ENCODE results near the gene USP17L29. TPM values are rescaled to one million over a fixed set of nuclear protein-coding genes. Genes with fewer than 3 reads are reported as not detected.
A peak's percentile ranks its signal among the peaks of the same experiment; 100 is the strongest.
"Not testable (repeated sequence)": the region's sequence is repeated elsewhere in the genome, so short reads cannot be mapped to it uniquely, and the experiment has no call there.

Gene USP17L29
- total RNA-seq, 1 donor from 2014 or later = not detected

DNA sequence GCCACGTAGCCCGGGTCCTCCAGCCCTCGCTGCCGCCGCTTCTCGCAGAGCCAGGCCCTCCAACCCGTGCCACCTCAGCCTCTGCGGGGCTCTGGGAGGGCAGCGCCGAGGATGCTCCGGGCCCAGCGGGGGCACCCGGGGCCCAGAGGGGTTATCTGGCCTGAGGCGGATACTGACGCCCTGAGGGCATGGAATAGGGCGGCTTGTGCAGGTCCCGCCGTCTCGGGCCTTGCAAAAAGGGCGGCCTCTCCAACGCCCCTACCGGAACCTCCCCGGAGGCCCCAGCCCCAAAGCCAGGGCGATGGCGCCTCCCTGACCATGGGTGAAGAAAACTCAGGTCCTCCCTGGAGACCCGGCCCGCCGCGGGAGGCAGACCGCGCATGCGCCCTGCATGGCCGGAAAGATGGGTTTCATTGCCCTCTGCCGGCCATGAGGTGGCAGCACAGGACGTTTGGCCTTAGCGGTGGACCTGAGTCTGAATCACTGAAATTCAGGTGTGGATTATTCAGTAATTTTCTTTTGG, 27.6 kb downstream of the USP17L29 start:
- H3K27me3 ChIP-seq; H3K27ac ChIP-seq; DNase-seq (ENCODE audit: extremely low spot score in 2 of 2); H3K36me3 ChIP-seq; H3K9me3 ChIP-seq; intact Hi-C loops (cut with DNase I); H3K4me1 ChIP-seq: not testable (repeated sequence)
- H3K4me3 ChIP-seq = peak overlapping the region; percentile 18 to 31
- peak in 2 of 3 experiments; percentile 18 to 37 for TF ChIP-seq CTCF (IDR thresholded peaks at IDR 0.05)

DNA sequence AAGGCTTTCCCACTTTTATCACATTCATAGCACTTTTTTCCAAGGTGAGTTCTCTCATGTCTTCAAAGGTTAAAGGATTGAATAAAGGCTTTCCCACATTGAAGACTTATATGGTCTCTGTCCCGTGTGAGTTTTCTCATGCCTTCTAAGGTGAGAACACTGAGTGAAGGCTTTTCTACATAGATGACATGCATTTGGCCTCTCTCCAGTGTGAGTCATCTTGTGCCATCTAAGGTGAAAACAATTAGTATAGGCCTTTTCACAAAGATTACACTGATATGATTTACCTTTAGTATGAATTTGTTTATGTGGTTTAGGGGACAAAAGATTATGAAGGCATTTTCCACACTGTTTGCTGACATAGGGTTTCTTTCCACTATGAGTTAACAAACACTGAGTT, 30.7 kb downstream of the USP17L29 start:
- Histone ChIP-seq H3K9me3 (no peaks in the 10 kb centered on the region), H3K4me1 (no peaks in the 10 kb centered on the region), H3K27me3 (no peaks in the 10 kb centered on the region), H3K27ac (no peak overlapping the region), H3K36me3 (no peaks in the 10 kb centered on the region), H3K4me3 (no peak overlapping the region)
- TF ChIP-seq CTCF (IDR thresholded peaks at IDR 0.05) (no peak), POLR2A (IDR thresholded peaks at IDR 0.05) (no peak), POLR2AphosphoS5 (IDR thresholded peaks at IDR 0.05; ENCODE audit: insufficient read depth in 1 of 2, low read depth in 1 of 2) (no peak)
- intact Hi-C loops (cut with DNase I) = no loop called here
- DNase-seq (ENCODE audit: extremely low spot score in 2 of 2) = no peak

- H3K27ac ChIP-seq; DNase-seq (ENCODE audit: extremely low spot score in 2 of 2); H3K36me3 ChIP-seq; H3K9me3 ChIP-seq; intact Hi-C loops (cut with DNase I); H3K27me3 ChIP-seq; H3K4me1 ChIP-seq; H3K4me3 ChIP-seq: not testable (repeated sequence)
Measured at GRCh38 chr4:9389001-9389400, 35.6 kb downstream of the USP17L29 start.

Other genes with a start within 250 kb of the USP17L29 start
- not detected for gene FAM90A26, start 183.2 kb upstream of the USP17L29 start, total RNA-seq
- not detected for gene USP17L10, start 143.0 kb upstream of the USP17L29 start, total RNA-seq
- gene USP17L11, start 138.2 kb upstream of the USP17L29 start, total RNA-seq = not detected
- not detected for gene USP17L12, start 133.5 kb upstream of the USP17L29 start, total RNA-seq
- not detected for gene USP17L13, start 128.7 kb upstream of the USP17L29 start, total RNA-seq
- not detected for gene USP17L15, start 119.3 kb upstream of the USP17L29 start, total RNA-seq
- gene USP17L17, start 109.8 kb upstream of the USP17L29 start, total RNA-seq = not detected
- gene USP17L18, start 105.0 kb upstream of the USP17L29 start, total RNA-seq = not detected
- not detected for gene USP17L19, start 100.3 kb upstream of the USP17L29 start, total RNA-seq
- gene USP17L20, start 95.5 kb upstream of the USP17L29 start, total RNA-seq = not detected
- not detected for gene USP17L21, start 90.8 kb upstream of the USP17L29 start, total RNA-seq
- not detected for gene USP17L22, start 86.0 kb upstream of the USP17L29 start, total RNA-seq
- gene USP17L24, start 28.5 kb upstream of the USP17L29 start, total RNA-seq = not detected
- not detected for gene USP17L25, start 23.7 kb upstream of the USP17L29 start, total RNA-seq
- not detected for gene USP17L26, start 19.0 kb upstream of the USP17L29 start, total RNA-seq
- not detected for gene USP17L5, start 14.2 kb upstream of the USP17L29 start, total RNA-seq
- gene USP17L27, start 9.5 kb upstream of the USP17L29 start, total RNA-seq = not detected
- not detected for gene USP17L28, start 4.7 kb upstream of the USP17L29 start, total RNA-seq
- gene USP17L30, start 9.5 kb downstream of the USP17L29 start, total RNA-seq = not detected
- not detected for gene DEFB131A, start 90.8 kb downstream of the USP17L29 start, total RNA-seq

All from vagina (tissue), 2 donors.